HepG2 (cell line): ENCODE measurements around the gene SCAF8.

ENCODE experiments used
- ATM ChIP-seq: fragments of 450-650 bp; IDR thresholded peaks from 2 replicates; pipeline ENCODE4 v1.7.1; 2017; ENCODE audit warnings: mild to moderate bottlenecking, borderline replicate concordance
- JDP2 ChIP-seq: sonication (generic); formaldehyde crosslinking; IDR thresholded peaks from 2 replicates; pipeline ENCODE4 v1.8.1; 2022; ENCODE audit warnings: missing genetic modification reagents, borderline replicate concordance
- NR2C2 ChIP-seq: sonication (generic); formaldehyde crosslinking; IDR thresholded peaks from 2 replicates; pipeline ENCODE4 v1.4.0; 2020; ENCODE audit warnings: missing genetic modification reagents, mild to moderate bottlenecking, moderate library complexity, borderline replicate concordance
- PAX8 ChIP-seq: sonication (generic); formaldehyde crosslinking; IDR thresholded peaks from 2 replicates; pipeline ENCODE4 v1.8.0; 2022; ENCODE audit warnings: mild to moderate bottlenecking, missing genetic modification reagents, borderline replicate concordance
- POLR2A ChIP-seq, 2 experiments: IDR thresholded peaks; 2 replicates each; pipeline ENCODE4 v1.6.1; 2011; ENCODE audit warnings: low read depth in 2 of 2, low read length in 2 of 2, mild to moderate bottlenecking in 1 of 2, moderate library complexity in 1 of 2; ENCODE audit not compliant: insufficient read depth in 1 of 2
- ZBTB21 ChIP-seq: sonication (generic); formaldehyde crosslinking; IDR thresholded peaks from 2 replicates; pipeline ENCODE4 v1.4.0; 2020; ENCODE audit warnings: missing genetic modification reagents
- ZNF777 ChIP-seq: sonication (generic); formaldehyde crosslinking; IDR thresholded peaks from 2 replicates; pipeline ENCODE4 v1.4.0; 2020; ENCODE audit warnings: missing genetic modification reagents
- TF ChIP-seq, protein P1 (sequence below): sonication (generic); formaldehyde crosslinking; conservative IDR thresholded peaks from 2 replicates; pipeline ENCODE4 v1.5.0; 2020; ENCODE audit warnings: missing genetic modification reagents
- TF ChIP-seq, protein P2 (sequence below): sonication (generic); formaldehyde crosslinking; IDR thresholded peaks from 2 replicates; pipeline ENCODE4 v1.8.1; 2022; ENCODE audit warnings: mild to moderate bottlenecking, missing genetic modification reagents

- TF ChIP-seq ZBTB21 (no peak), NR2C2 (no peak), ZNF777 (CRISPR knock-in tag) (no peak), JDP2 (CRISPR knock-in tag) (no peak), POLR2A (IDR thresholded peaks at IDR 0.05; ENCODE audit: insufficient read depth in 1 of 2, low read depth in 2 of 2, low read length in 2 of 2) (no peak), PAX8 (no peak), ATM (no peak)
- TF ChIP-seq, protein P1, sequence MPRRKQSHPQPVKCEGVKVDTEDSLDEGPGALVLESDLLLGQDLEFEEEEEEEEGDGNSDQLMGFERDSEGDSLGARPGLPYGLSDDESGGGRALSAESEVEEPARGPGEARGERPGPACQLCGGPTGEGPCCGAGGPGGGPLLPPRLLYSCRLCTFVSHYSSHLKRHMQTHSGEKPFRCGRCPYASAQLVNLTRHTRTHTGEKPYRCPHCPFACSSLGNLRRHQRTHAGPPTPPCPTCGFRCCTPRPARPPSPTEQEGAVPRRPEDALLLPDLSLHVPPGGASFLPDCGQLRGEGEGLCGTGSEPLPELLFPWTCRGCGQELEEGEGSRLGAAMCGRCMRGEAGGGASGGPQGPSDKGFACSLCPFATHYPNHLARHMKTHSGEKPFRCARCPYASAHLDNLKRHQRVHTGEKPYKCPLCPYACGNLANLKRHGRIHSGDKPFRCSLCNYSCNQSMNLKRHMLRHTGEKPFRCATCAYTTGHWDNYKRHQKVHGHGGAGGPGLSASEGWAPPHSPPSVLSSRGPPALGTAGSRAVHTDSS = no peak
- TF ChIP-seq, protein P2, sequence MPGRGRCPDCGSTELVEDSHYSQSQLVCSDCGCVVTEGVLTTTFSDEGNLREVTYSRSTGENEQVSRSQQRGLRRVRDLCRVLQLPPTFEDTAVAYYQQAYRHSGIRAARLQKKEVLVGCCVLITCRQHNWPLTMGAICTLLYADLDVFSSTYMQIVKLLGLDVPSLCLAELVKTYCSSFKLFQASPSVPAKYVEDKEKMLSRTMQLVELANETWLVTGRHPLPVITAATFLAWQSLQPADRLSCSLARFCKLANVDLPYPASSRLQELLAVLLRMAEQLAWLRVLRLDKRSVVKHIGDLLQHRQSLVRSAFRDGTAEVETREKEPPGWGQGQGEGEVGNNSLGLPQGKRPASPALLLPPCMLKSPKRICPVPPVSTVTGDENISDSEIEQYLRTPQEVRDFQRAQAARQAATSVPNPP (CRISPR knock-in tag) = no peak
These were observed 53.1 kb downstream of the SCAF8 start for GRCh38 chr6:154786144-154786868.
